Upper lobe of right lung (tissue), 1 donor: ENCODE measurements around the gene ITPR2. TPM values are rescaled to one million over a fixed set of nuclear protein-coding genes. Genes with fewer than 3 reads are reported as not detected.

Source experiments
- ATAC-seq: fragments of 200-7000 bp; cut with Tn5 transposase; one replicate; pipeline ENCODE4 v1.9.1; 2020; ENCODE audit warnings: mild to moderate bottlenecking, moderate library complexity
- DNase-seq: peaks from one replicate; pipeline ENCODE4 v3.0.0-alpha.2; 2020
- H3K27ac ChIP-seq: fragments of 200-600 bp; one replicate; pipeline ENCODE4 v1.8.0; 2022
- H3K27me3 ChIP-seq: fragments of 200-600 bp; one replicate; pipeline ENCODE4 v1.8.0; 2022; ENCODE audit warnings: mild to moderate bottlenecking
- H3K36me3 ChIP-seq: fragments of 200-600 bp; one replicate; pipeline ENCODE4 v1.8.0; 2022
- H3K4me1 ChIP-seq: fragments of 200-600 bp; one replicate; pipeline ENCODE4 v1.8.0; 2022
- H3K4me3 ChIP-seq: fragments of 200-600 bp; one replicate; pipeline ENCODE4 v1.8.0; 2022; ENCODE audit warnings: mild to moderate bottlenecking
- H3K9me3 ChIP-seq: fragments of 200-600 bp; one replicate; pipeline ENCODE4 v1.8.0; 2022
- CTCF ChIP-seq: fragments of 200-600 bp; IDR thresholded peaks from one replicate; pipeline ENCODE4 v1.8.0; 2022; ENCODE audit warnings: antibody characterized with exemption
- intact Hi-C: fragments of 100-400 bp; cut with DNase I; formaldehyde crosslinking; loops from one replicate; pipeline ENCODE4 v1.11.0; 2022
- total RNA-seq: library from RNA; stranded (reverse); fragmentation: NEBNext Ultra II Directional; extraction: Animal tissue kit (Norgen Biotek cat#: 25700); gene quantifications from one replicate; pipeline ENCODE4 v1.2.1, GENCODE V29; 2021
- donor health status: DM: no; HTN: yes; CAD: no; lungs with severe emphysema.

Gene ITPR2
- total RNA-seq, 1 donor from 2014 or later: 50.8 TPM

- DNase-seq (no peak), ATAC-seq (no peak)
- Histone ChIP-seq H3K4me3 (no peak overlapping the region), H3K4me1 (no peaks in the 10 kb centered on the region), H3K36me3 (no peaks in the 10 kb centered on the region), H3K9me3 (no peaks in the 10 kb centered on the region), H3K27me3 (no peaks in the 10 kb centered on the region), H3K27ac (no peak overlapping the region)
- TF ChIP-seq CTCF: no peak
- intact Hi-C loops: no loop called here
Measured at GRCh38 chr12:26548227-26548626, 284.8 kb downstream of the ITPR2 start.

- Histone ChIP-seq H3K36me3 (no peaks in the 10 kb centered on the region), H3K9me3 (no peaks in the 10 kb centered on the region), H3K27ac (no peak overlapping the region), H3K4me3 (no peak overlapping the region), H3K27me3 (no peaks in the 10 kb centered on the region), H3K4me1 (no peaks in the 10 kb centered on the region)
- intact Hi-C loops: no loop called here
- no peak for TF ChIP-seq CTCF
- DNase-seq (no peak), ATAC-seq (no peak)
Measured at GRCh38 chr12:26546535-26547314, 286.3 kb downstream of the ITPR2 start.

GRCh38 chr12:26539131-26539530 is 293.9 kb downstream of the ITPR2 start:
- Histone ChIP-seq H3K4me3 (no peak overlapping the region), H3K36me3 (no peaks in the 10 kb centered on the region), H3K4me1 (no peaks in the 10 kb centered on the region), H3K27me3 (no peaks in the 10 kb centered on the region), H3K9me3 (no peaks in the 10 kb centered on the region), H3K27ac (no peak overlapping the region)
- intact Hi-C loops: no loop called here
- ATAC-seq (no peak), DNase-seq (no peak)
- no peak for TF ChIP-seq CTCF

GRCh38 chr12:26537651-26538050 is 295.3 kb downstream of the ITPR2 start:
- H3K9me3 ChIP-seq: no peaks in the 10 kb centered on the region
- no peaks in the 10 kb centered on the region for H3K4me1 ChIP-seq
- intact Hi-C loops: no loop called here
- no peak overlapping the region for H3K27ac ChIP-seq
- no peaks in the 10 kb centered on the region for H3K36me3 ChIP-seq
- no peak overlapping the region for H3K4me3 ChIP-seq
- no peaks in the 10 kb centered on the region for H3K27me3 ChIP-seq
- ATAC-seq: no peak
- TF ChIP-seq CTCF: no peak
- no peak for DNase-seq

- intact Hi-C loops: no loop called here
Measured at GRCh38 chr12:26537126-26537525, 295.9 kb downstream of the ITPR2 start.

More at GRCh38 chr12:26537126-26537525, 295.9 kb downstream of the ITPR2 start:
- no peak for TF ChIP-seq CTCF
- no peak overlapping the region for H3K27ac ChIP-seq
- no peak overlapping the region for H3K4me3 ChIP-seq
- no peaks in the 10 kb centered on the region for H3K4me1 ChIP-seq
- ATAC-seq: no peak
- no peaks in the 10 kb centered on the region for H3K9me3 ChIP-seq
- H3K36me3 ChIP-seq: no peaks in the 10 kb centered on the region
- no peaks in the 10 kb centered on the region for H3K27me3 ChIP-seq
- no peak for DNase-seq
